Lower leg skin (tissue), 3 donors: ENCODE measurements around the gene FTO.

Source experiments
- POLR2A ChIP-seq, 2 donors: fragments of 450-650 bp; IDR thresholded peaks; one replicate each; pipeline ENCODE4 v1.6.1; 2016 to 2017; ENCODE audit warnings: antibody characterized with exemption in 2 of 2, mild to moderate bottlenecking in 1 of 2, moderate library complexity in 1 of 2
- TF ChIP-seq, protein P1 (sequence below), 3 donors: fragments of 450-650 bp; IDR thresholded peaks; one replicate each; pipeline ENCODE4 v1.5.1; 2016; ENCODE audit warnings: antibody characterized with exemption in 3 of 3, mild to moderate bottlenecking in 3 of 3, moderate library complexity in 2 of 3

DNA sequence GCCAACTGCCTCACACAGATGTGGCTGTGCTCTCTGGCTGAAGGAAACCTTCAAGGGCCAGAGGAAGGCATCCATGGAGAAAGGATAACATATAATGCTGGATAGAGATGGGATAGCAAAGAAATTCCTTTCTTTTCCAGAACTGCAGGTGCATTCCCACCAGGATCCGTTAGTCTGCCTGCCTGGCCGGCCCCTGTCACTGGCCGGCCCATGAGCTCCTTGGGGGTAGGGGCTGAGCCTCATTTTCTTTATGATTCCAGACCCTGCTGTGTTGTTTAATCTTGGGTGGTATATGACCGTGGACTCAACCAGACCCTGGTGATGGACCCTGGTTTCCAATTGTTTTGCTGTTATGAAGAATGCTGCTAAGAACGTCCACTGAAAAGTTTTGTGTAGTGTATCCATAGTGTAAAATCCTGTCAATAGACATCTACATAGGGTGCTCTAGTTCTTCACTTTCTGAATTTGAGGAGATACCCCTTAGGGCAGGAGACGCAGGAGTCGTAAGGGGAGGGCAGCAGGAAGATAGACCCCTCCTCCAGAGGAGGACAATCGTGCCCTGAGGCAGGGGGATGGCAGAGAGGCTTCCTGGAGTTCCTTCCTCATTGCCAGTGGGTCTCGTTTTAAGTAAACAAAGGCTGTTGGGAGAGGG is 489.2 kb downstream of the FTO start:
- TF ChIP-seq, protein P1, sequence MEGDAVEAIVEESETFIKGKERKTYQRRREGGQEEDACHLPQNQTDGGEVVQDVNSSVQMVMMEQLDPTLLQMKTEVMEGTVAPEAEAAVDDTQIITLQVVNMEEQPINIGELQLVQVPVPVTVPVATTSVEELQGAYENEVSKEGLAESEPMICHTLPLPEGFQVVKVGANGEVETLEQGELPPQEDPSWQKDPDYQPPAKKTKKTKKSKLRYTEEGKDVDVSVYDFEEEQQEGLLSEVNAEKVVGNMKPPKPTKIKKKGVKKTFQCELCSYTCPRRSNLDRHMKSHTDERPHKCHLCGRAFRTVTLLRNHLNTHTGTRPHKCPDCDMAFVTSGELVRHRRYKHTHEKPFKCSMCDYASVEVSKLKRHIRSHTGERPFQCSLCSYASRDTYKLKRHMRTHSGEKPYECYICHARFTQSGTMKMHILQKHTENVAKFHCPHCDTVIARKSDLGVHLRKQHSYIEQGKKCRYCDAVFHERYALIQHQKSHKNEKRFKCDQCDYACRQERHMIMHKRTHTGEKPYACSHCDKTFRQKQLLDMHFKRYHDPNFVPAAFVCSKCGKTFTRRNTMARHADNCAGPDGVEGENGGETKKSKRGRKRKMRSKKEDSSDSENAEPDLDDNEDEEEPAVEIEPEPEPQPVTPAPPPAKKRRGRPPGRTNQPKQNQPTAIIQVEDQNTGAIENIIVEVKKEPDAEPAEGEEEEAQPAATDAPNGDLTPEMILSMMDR (IDR thresholded peaks at IDR 0.05), result no peak
- TF ChIP-seq POLR2A (IDR thresholded peaks at IDR 0.05), result no peak
